DOHH2 (cell line): ENCODE results near the gene CD99.

Source experiments
- H3F3A ChIP-seq: fragments of 200-600 bp; sonication (generic), shearing (Covaris generic); 2 replicates; pipeline ENCODE4 v1.6.0; 2016; ENCODE audit warnings: antibody characterized with exemption, mild to moderate bottlenecking; ENCODE audit not compliant: control insufficient read depth, insufficient read depth
- H3K27ac ChIP-seq: fragments of 200-600 bp; sonication (generic); 2 replicates; pipeline ENCODE4 v1.5.1; 2014; ENCODE audit warnings: low read depth, mild to moderate bottlenecking, low read length, moderate library complexity
- H3K27me3 ChIP-seq: fragments of 200-600 bp; sonication (generic); 2 replicates; pipeline ENCODE4 v1.6.1; 2014; ENCODE audit warnings: mild to moderate bottlenecking, low read length, mixed read lengths; ENCODE audit not compliant: control insufficient read depth
- H3K36me3 ChIP-seq: fragments of 200-600 bp; sonication (generic); 2 replicates; pipeline ENCODE4 v1.6.1; 2014; ENCODE audit warnings: mild to moderate bottlenecking, low read length, moderate library complexity, mixed read lengths; ENCODE audit not compliant: control insufficient read depth
- H3K4me1 ChIP-seq: fragments of 200-600 bp; sonication (generic); 2 replicates; pipeline ENCODE4 v1.6.1; 2014; ENCODE audit warnings: mild to moderate bottlenecking, low read length, mixed read lengths; ENCODE audit not compliant: control insufficient read depth
- H3K4me2 ChIP-seq: fragments of 200-600 bp; sonication (generic); 2 replicates; pipeline ENCODE4 v1.6.0; 2014; ENCODE audit warnings: mild to moderate bottlenecking, low read length, moderate library complexity
- H3K4me3 ChIP-seq: fragments of 200-600 bp; sonication (generic); 2 replicates; pipeline ENCODE4 v1.5.1; 2014; ENCODE audit warnings: mild to moderate bottlenecking, low read length, mixed read lengths
- H3K79me2 ChIP-seq: fragments of 200-600 bp; sonication (generic); 2 replicates; pipeline ENCODE4 v1.6.1; 2014; ENCODE audit warnings: mild to moderate bottlenecking, low read length, mixed read lengths; ENCODE audit not compliant: control insufficient read depth
- H3K9me2 ChIP-seq: fragments of 200-600 bp; sonication (generic); replicated peaks from 2 replicates; pipeline ENCODE4 v1.6.1; 2014; ENCODE audit warnings: mild to moderate bottlenecking, low read length, mixed read lengths; ENCODE audit not compliant: control insufficient read depth
- H3K9me3 ChIP-seq: fragments of 200-600 bp; sonication (generic); 2 replicates; pipeline ENCODE4 v1.6.1; 2014; ENCODE audit warnings: antibody characterized with exemption, low read length, mixed read lengths; ENCODE audit not compliant: control insufficient read depth, insufficient read depth
- H4K20me1 ChIP-seq: fragments of 200-600 bp; sonication (generic); 2 replicates; pipeline ENCODE4 v1.6.0; 2014; ENCODE audit warnings: low read depth, mild to moderate bottlenecking, antibody characterized with exemption, low read length, moderate library complexity; ENCODE audit not compliant: control insufficient read depth, insufficient read depth
- EZH2phosphoT487 ChIP-seq: fragments of 200-600 bp; sonication (generic); IDR thresholded peaks from 2 replicates; pipeline ENCODE4 v1.6.1; 2017; ENCODE audit warnings: borderline replicate concordance, mild to moderate bottlenecking, antibody characterized with exemption, low read length, moderate library complexity, mixed read lengths
- TF ChIP-seq, protein P1 (sequence below): fragments of 200-600 bp; sonication (generic); IDR thresholded peaks from one replicate; pipeline ENCODE4 v1.5.1; 2014; ENCODE audit warnings: antibody characterized with exemption, mild to moderate bottlenecking, low read depth, low read length; ENCODE audit not compliant: poor library complexity, severe bottlenecking

The CD99 gene

GRCh38 chrX:2712890-2713840 lies 22.1 kb downstream of the CD99 start:
- Histone ChIP-seq H3K4me2 (peak overlapping the region; percentile 23; the same call in 1 of the 2 replicates), H3K27ac (no peak overlapping the region), H3K4me3 (no peak overlapping the region), H3K9me2 (no peaks in the 10 kb centered on the region), H3K27me3 (no peaks in the 10 kb centered on the region), H3K79me2 (peaks cover 55% of the 10 kb centered on the region), H3K4me1 (peaks cover 40% of the 10 kb centered on the region), H3F3A (peaks cover 1% of the 10 kb centered on the region; the same call in 1 of the 2 replicates), H4K20me1 (peaks cover 10% of the 10 kb centered on the region), H3K36me3 (peaks cover 45% of the 10 kb centered on the region), H3K9me3 (no peaks in the 10 kb centered on the region)
- TF ChIP-seq, protein P1, sequence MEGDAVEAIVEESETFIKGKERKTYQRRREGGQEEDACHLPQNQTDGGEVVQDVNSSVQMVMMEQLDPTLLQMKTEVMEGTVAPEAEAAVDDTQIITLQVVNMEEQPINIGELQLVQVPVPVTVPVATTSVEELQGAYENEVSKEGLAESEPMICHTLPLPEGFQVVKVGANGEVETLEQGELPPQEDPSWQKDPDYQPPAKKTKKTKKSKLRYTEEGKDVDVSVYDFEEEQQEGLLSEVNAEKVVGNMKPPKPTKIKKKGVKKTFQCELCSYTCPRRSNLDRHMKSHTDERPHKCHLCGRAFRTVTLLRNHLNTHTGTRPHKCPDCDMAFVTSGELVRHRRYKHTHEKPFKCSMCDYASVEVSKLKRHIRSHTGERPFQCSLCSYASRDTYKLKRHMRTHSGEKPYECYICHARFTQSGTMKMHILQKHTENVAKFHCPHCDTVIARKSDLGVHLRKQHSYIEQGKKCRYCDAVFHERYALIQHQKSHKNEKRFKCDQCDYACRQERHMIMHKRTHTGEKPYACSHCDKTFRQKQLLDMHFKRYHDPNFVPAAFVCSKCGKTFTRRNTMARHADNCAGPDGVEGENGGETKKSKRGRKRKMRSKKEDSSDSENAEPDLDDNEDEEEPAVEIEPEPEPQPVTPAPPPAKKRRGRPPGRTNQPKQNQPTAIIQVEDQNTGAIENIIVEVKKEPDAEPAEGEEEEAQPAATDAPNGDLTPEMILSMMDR: no peak
- TF ChIP-seq EZH2phosphoT487: no peak

GRCh38 chrX:2714551-2714950 lies 23.5 kb downstream of the CD99 start:
- H3K9me3 ChIP-seq: no peaks in the 10 kb centered on the region
- H3K4me2 ChIP-seq: no peak overlapping the region
- H3F3A ChIP-seq: no peaks in the 10 kb centered on the region
- peaks cover 26% of the 10 kb centered on the region for H3K4me1 ChIP-seq
- no peaks in the 10 kb centered on the region for H3K27me3 ChIP-seq
- H3K36me3 ChIP-seq: peaks cover 51% of the 10 kb centered on the region
- peaks cover 41% of the 10 kb centered on the region for H3K79me2 ChIP-seq
- H3K9me2 ChIP-seq: no peaks in the 10 kb centered on the region; the same call in 1 of the 2 replicates
- peaks cover 4% of the 10 kb centered on the region for H4K20me1 ChIP-seq
- TF ChIP-seq EZH2phosphoT487: no peak
- TF ChIP-seq, protein P1: no peak
- H3K4me3 ChIP-seq: no peak overlapping the region
- no peak overlapping the region for H3K27ac ChIP-seq

DNA sequence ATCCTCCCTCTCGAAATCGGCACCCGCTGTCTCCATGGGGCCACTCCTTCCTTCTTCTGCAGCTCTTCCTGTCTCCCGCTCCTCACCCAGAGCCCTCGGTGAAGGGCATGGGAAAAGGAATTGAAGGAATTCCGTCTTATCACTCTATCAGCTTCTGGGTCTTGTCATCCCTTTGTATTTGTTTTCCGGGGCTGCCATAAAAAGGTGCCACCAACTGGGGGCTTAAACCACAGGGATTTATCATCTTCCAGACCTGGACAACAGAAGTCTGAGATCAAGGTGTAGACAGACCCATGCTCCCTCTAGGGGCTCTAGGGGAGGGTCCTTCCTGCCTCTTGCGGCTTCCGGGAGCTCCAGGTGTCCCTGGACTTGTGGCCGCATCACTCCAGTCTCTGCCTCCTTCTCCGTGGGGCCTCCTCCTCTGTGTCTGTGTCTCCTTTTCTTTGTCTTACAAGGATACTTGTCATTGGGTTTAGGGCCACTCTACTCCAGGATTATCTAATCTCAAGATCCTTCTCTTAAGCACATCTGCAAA lies 24.0 kb downstream of the CD99 start:
- TF ChIP-seq, protein P1: no peak
- no peak for TF ChIP-seq EZH2phosphoT487
- Histone ChIP-seq H3K9me3 (no peaks in the 10 kb centered on the region), H3K27me3 (no peaks in the 10 kb centered on the region), H3K27ac (no peak overlapping the region), H3K4me2 (no peak overlapping the region), H3F3A (no peaks in the 10 kb centered on the region), H3K4me3 (no peak overlapping the region), H3K9me2 (no peaks in the 10 kb centered on the region; the same call in 1 of the 2 replicates), H3K79me2 (peaks cover 35% of the 10 kb centered on the region), H3K4me1 (peaks cover 20% of the 10 kb centered on the region), H4K20me1 (no peaks in the 10 kb centered on the region; the same call in 1 of the 2 replicates), H3K36me3 (peaks cover 56% of the 10 kb centered on the region)
